D341Med (cell line): ENCODE measurements around the gene PCDHGA8.
"Not testable (repeated sequence)": the region's sequence is repeated elsewhere in the genome, so short reads cannot be mapped to it uniquely, and the experiment has no call there.

Experiments used
- DNase-seq: peaks from one replicate; pipeline ENCODE4 v3.0.0; 2012; ENCODE audit warnings: low spot score

Gene PCDHGA8

DNA sequence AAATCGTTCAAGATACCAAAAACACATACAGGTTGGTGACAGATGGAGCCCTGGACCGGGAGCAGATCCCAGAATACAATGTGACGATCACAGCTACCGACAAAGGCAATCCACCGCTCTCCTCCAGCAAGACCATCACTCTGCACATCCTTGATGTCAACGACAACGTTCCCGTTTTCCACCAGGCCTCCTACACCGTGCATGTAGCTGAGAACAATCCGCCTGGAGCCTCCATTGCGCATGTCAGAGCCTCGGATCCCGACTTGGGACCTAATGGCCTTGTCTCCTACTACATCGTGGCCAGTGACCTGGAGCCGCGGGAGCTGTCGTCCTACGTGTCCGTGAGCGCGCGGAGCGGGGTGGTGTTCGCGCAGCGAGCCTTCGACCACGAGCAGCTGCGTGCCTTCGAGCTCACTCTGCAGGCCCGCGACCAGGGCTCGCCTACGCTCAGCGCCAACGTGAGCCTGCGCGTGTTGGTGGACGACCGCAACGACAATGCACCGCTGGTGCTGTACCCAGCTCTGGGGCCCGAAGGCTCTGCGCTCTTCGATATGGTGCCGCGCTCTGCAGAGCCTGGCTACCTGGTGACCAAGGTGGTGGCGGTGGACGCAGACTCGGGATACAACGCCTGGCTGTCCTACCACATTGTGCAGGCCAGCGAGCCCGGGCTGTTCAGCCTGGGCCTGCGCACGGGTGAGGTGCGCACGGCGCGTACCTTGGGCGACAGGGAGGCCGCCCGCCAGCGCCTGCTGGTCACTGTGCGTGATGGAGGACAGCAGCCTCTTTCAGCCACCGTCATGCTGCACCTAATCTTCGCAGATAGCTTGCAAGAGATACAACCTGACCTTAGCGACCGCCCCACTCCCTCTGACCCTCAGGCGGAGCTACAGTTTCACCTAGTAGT is 20.6 kb upstream of the PCDHGA8 start:
- no peak for DNase-seq

DNA sequence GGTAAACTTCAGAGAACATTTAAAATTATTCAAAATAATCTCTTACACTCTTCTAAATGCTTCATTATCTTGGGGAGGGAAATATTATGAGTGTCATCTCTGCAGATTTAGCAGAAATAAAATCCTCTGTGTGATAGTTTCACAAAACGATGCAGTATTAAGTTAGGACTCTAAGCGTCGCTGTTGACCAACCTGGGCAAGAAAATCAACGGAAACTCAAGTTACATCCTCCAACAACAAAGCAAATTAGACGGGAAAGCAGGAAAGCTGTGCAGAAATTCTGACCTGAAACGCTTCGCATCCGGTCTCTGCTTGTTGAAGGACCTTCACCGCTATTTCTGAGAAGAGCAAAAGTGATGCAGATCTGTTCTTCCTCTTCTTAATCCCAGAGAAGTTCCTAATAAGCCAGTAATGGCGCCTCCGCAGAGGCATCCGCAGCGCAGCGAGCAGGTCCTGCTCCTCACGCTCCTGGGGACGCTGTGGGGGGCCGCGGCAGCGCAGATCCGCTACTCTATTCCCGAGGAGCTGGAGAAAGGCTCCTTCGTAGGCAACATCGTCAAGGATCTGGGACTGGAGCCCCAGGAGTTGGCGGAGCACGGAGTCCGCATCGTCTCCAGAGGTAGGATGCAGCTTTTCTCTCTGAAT is 18.6 kb upstream of the PCDHGA8 start, which contains the start of gene PCDHGA6:
TSS of gene PCDHGA6 (plus strand) at position 219 of the 645 bp plus-strand sequence. CDS start at position 412, 193 bp downstream.
- no peak for DNase-seq

DNA sequence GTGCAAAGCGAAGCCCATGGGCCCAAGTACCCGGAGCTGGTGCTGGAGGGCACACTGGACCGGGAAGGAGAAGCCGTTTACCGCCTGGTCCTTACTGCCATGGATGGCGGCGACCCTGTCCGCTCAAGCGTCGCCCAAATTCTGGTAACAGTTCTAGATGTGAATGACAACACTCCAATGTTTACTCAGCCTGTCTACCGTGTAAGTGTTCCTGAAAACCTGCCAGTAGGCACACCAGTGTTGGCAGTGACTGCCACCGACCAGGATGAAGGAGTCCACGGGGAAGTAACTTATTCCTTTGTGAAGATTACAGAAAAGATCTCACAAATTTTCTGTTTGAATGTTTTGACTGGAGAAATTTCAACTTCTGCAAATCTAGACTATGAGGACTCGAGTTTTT is 17.8 kb upstream of the PCDHGA8 start:
- no peak for DNase-seq

DNA sequence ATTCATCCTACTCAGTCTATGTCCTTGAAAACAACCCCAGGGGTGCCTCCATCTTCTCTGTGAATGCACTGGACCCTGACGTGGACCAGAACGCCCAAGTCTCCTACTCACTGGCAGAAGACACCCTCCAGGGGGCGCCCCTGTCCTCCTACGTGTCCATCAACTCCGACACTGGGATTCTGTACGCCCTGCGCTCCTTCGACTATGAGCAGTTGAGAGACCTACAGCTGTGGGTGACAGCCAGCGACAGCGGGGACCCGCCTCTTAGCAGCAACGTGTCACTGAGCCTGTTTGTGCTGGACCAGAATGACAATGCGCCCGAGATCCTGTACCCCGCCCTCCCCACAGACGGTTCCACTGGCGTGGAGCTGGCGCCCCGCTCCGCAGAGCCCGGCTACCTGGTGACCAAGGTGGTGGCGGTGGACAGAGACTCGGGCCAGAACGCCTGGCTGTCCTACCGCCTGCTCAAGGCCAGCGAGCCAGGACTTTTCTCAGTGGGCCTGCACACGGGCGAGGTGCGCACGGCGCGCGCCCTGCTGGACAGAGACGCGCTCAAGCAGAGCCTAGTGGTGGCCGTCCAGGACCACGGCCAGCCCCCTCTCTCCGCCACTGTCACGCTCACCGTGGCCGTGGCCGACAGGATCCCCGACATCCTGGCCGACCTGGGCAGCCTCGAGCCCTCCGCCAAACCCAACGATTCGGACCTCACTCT is 16.8 kb upstream of the PCDHGA8 start:
- DNase-seq: not testable (repeated sequence)

DNA sequence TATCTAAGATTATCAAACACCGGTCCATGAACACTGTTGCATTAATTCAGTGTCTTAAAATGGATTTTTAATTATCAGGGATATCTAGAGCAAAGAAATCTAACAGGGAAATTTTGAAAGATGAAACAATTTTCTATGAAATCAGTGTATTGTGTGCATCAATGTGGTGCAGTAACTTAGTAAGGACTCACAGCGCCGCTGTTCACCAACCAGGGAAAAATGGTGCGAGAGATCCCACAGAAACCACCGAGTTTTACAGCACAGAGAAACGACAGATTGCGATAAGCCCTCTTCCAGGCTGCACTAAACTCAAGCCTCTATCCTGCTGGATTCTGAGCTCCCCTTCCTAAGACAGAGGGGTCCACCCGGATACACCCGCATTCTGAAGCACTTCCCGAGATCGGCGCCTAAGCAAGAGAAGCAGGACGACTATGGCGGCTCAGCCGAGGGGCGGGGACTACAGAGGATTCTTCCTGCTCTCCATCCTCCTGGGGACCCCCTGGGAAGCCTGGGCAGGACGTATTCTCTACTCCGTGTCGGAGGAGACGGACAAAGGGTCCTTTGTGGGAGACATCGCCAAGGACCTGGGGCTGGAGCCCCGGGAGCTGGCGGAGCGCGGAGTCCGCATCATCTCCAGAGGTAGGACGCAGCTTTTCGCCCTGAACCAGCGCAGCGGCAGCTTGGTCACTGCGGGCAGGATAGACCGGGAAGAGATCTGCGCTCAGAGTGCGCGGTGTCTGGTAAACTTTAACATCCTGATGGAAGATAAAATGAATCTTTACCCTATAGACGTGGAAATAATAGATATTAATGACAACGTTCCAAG is 9.8 kb upstream of the PCDHGA8 start, which contains the start of gene PCDHGA7:
TSS of gene PCDHGA7 (plus strand) at position 274 of the 826 bp plus-strand sequence. CDS start at position 432, 158 bp downstream.
- no peak for DNase-seq

DNA sequence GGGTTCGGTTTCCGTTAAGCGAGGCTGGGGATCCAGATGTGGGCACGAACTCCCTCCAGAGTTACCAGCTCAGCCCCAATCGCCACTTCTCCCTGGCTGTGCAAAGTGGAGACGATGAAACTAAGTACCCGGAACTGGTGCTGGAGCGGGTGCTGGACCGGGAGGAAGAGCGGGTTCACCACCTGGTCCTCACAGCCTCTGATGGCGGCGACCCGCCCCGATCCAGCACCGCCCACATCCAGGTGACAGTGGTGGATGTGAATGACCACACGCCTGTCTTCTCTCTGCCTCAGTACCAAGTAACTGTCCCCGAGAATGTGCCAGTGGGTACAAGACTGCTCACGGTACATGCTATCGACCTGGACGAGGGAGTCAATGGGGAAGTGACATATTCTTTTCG is 9.1 kb upstream of the PCDHGA8 start:
- DNase-seq: no peak

DNA sequence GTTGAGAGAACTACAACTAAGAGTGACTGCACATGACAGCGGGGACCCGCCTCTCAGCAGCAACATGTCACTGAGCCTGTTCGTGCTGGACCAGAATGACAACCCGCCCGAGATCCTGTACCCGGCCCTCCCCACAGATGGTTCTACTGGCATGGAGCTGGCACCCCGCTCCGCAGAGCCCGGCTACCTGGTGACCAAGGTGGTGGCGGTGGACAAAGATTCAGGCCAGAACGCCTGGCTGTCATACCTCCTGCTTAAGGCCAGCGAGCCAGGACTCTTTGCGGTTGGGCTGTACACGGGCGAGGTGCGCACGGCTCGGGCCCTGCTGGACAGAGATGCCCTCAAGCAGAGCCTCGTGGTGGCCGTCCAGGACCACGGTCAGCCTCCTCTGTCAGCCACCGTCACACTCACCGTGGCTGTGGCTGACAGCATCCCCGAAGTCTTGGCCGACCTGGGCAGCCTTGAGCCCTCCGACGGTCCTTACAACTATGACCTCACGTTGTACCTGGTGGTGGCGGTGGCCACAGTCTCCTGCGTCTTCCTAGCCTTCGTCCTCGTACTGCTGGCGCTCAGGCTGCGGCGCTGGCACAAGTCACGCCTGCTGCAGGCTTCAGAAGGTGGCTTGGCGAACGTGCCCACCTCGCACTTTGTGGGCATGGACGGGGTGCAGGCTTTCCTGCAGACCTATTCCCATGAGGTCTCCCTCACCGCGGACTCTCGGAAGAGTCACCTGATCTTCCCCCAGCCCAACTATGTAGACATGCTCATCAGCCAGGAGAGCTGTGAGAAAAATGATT is 7.8 kb upstream of the PCDHGA8 start:
- no peak for DNase-seq

DNA sequence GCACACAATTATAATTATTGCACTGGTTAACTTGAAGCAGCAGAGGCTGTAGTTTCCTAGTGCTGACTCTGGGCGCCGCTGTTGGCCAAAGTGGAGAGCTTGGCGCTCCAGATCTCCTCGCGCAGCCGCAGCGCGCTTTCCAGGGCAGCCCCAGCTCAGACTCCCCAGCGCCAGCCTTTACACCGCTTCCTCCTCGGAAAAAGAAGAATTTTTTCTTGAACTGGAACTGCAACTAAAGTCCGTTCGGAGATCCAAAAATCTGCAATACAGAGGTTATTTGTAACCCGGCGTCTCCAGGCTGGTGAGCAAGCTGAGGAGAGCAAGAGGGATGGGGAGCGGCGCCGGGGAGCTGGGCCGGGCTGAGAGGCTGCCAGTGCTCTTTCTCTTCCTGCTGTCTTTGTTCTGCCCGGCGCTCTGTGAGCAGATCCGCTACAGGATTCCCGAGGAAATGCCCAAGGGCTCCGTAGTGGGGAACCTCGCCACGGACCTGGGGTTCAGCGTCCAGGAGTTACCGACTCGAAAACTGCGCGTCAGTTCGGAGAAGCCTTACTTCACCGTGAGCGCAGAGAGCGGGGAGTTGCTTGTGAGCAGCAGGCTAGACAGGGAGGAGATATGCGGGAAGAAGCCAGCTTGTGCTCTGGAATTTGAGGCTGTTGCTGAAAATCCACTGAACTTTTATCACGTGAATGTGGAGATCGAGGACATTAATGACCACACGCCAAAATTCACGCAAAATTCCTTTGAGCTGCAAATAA is 4.7 kb upstream of the PCDHGA8 start, which contains the start of gene PCDHGB4:
TSS of gene PCDHGB4 (plus strand) at position 142 of the 755 bp plus-strand sequence. CDS start at position 329, 187 bp downstream.
- not testable (repeated sequence) for DNase-seq

DNA sequence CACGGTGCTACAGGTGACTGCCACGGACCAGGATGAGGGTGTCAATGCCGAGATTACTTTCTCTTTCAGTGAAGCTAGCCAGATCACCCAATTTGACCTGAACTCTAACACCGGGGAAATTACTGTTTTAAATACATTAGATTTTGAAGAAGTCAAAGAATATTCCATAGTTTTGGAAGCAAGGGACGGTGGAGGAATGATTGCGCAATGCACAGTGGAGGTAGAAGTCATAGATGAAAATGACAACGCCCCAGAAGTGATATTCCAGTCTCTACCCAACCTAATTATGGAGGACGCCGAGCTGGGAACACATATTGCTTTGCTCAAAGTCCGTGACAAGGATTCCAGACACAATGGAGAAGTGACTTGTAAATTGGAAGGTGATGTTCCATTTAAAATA is 3.8 kb upstream of the PCDHGA8 start:
- no peak for DNase-seq

DNA sequence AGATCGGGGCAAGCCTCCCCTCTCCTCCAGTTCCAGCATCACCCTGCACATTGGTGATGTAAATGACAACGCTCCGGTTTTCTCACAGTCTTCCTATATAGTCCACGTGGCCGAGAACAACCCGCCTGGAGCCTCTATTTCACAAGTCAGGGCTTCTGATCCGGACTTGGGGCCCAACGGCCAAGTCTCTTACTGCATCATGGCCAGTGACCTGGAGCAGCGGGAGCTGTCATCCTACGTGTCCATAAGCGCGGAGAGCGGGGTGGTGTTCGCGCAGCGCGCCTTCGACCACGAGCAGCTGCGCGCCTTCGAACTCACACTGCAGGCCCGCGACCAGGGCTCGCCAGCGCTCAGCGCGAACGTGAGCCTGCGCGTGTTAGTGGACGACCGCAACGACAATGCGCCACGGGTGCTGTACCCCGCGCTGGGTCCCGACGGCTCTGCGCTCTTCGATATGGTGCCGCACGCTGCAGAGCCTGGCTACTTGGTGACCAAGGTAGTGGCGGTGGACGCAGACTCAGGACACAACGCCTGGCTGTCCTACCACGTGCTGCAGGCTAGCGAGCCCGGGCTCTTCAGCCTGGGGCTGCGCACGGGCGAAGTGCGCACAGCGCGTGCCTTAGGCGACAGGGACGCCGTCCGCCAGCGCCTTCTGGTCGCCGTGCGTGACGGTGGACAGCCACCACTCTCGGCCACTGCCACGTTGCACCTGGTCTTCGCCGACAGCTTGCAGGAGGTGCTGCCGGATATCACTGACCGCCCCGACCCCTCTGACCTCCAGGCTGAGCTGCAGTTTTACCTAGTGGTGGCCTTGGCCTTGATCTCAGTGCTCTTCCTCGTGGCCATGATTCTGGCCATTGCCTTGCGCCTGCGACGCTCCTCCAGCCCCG is 3.0 kb upstream of the PCDHGA8 start:
- no peak for DNase-seq

DNA sequence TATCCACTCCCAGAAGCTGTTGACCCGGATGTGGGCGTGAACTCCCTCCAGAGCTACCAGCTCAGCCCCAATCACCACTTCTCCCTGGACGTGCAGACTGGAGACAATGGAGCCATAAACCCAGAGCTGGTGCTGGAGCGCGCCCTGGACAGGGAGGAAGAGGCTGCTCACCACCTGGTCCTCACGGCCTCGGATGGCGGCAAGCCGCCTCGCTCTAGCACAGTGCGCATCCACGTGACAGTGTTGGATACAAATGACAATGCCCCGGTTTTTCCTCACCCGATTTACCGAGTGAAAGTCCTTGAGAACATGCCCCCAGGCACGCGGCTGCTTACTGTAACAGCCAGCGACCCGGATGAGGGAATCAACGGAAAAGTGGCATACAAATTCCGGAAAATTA is 834 bp downstream of the PCDHGA8 start:
- DNase-seq: no peak

DNA sequence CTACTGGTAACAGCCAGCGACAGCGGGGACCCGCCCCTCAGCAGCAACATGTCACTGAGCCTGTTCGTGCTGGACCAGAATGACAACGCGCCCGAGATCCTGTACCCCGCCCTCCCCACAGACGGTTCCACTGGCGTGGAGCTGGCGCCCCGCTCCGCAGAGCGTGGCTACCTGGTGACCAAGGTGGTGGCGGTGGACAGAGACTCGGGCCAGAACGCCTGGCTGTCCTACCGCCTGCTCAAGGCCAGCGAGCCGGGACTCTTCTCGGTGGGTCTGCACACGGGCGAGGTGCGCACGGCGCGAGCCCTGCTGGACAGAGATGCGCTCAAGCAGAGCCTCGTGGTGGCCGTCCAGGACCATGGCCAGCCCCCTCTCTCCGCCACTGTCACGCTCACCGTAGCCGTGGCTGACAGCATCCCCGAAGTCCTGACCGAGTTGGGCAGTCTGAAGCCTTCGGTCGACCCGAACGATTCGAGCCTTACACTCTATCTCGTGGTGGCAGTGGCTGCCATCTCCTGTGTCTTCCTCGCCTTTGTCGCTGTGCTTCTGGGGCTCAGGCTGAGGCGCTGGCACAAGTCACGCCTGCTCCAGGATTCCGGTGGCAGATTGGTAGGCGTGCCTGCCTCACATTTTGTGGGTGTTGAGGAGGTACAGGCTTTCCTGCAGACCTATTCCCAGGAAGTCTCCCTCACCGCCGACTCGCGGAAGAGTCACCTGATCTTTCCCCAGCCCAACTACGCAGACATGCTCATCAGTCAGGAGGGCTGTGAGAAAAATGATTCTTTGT is 2.2 kb downstream of the PCDHGA8 start:
- DNase-seq: not testable (repeated sequence)

DNA sequence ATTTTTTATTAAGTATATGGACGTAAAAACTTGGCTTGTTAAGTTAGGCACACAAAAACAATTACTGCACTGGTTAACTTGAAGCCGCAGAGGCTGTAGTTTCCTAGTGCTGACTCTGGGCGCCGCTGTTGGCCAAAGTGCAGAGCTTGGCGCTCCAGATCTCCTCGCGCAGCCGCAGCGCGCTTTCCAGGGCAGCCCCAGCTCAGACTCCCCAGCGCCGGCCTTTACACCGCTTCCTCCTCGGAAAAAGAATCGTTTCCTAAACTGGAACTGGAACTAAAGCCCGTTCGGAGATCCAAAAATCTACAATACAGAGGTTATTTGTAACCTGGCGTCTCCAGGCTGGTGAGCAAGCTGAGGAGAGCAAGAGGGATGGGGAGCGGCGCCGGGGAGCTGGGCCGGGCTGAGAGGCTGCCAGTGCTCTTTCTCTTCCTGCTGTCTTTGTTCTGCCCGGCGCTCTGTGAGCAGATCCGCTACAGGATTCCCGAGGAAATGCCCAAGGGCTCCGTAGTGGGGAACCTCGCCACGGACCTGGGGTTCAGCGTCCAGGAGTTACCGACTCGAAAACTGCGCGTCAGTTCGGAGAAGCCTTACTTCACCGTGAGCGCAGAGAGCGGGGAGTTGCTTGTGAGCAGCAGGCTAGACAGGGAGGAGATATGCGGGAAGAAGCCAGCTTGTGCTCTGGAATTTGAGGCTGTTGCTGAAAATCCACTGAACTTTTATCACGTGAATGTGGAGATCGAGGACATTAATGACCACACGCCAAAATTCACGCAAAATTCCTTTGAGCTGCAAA is 5.5 kb downstream of the PCDHGA8 start, which contains the start of gene PCDHGB5:
TSS of gene PCDHGB5 (plus strand) at position 192 of the 796 bp plus-strand sequence. CDS start at position 373, 181 bp downstream.
- not testable (repeated sequence) for DNase-seq

DNA sequence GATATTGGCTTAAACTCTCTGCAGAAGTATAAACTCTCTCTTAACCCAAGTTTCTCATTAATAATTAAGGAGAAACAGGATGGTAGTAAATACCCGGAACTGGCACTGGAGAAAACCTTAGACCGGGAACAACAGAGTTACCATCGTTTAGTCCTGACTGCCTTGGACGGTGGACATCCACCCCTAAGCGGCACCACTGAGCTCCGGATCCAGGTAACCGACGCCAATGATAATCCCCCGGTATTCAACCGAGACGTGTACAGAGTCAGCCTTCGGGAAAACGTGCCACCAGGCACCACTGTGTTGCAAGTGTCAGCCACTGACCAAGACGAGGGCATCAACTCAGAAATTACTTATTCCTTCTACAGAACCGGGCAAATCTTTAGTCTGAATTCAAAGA is 6.2 kb downstream of the PCDHGA8 start:
- no peak for DNase-seq

DNA sequence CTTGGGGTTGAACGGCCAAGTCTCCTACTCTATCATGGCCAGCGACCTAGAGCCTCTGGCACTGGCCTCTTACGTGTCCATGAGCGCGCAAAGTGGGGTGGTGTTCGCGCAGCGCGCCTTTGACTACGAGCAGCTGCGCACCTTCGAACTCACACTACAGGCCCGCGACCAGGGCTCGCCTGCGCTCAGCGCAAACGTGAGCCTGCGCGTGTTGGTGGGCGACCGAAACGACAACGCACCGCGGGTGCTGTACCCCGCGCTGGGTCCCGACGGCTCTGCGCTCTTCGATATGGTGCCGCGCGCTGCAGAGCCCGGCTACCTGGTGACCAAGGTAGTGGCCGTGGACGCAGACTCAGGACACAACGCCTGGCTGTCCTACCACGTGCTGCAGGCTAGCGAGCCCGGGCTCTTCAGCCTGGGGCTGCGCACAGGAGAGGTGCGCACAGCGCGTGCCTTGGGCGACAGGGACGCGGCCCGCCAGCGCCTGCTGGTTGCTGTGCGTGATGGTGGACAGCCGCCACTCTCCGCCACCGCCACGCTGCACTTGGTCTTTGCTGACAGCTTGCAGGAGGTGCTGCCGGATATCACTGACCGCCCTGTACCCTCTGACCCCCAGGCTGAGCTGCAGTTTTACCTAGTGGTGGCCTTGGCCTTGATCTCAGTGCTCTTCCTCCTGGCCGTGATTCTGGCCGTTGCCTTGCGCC is 7.3 kb downstream of the PCDHGA8 start:
- DNase-seq: no peak

DNA sequence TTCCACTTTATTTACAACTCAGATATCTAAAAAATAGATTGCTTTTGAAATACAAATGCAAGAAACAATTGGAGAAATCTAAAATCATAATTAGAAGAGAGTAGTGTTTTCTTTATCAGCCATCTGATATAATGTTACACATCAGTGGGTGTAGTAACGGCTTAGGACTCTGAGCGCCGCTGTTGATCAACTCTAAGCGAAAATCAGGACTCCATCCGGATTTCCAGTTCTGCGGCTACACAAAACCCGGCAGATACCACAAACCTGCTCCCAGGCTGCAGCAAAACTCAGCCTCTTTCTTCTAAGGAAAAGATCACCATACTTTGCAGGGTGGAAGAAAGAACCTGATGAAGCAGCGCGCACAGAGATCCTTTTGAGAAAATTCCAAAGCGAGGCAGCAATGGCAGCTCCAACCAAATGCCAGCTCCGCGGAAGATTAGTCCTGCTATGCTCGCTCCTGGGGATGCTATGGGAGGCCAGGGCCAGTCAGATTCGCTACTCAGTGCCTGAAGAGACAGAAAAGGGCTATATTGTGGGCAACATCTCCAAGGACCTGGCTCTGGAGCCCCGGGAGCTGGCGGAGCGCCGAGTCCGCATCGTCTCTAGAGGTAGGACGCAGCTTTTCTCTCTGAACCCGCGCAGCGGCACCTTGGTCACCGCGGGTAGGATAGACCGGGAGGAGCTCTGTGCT is 10.3 kb downstream of the PCDHGA8 start, which contains the start of gene PCDHGA9:
TSS of gene PCDHGA9 (plus strand) at position 226 of the 691 bp plus-strand sequence. CDS start at position 401, 175 bp downstream.
- DNase-seq: peak; percentile 56
